IPS DF 4.7 (cell line): ENCODE data around the gene ENDOV.
A peak's percentile ranks its signal among the peaks of the same experiment; 100 is the strongest.

Experiments used
- DNase-seq: peaks from one replicate; pipeline ENCODE4 v3.0.0-alpha.2; 2013; ENCODE audit warnings: low spot score; ENCODE audit errors: extremely low read depth

ENDOV gene

GRCh38 chr17:80430446-80431245, 15.7 kb downstream of the ENDOV start:
- DNase-seq = no peak

- DNase-seq = no peak
Observed at GRCh38 chr17:80431246-80432195, 16.6 kb downstream of the ENDOV start.

GRCh38 chr17:80432350-80432955, 17.5 kb downstream of the ENDOV start:
- no peak for DNase-seq

- no peak for DNase-seq
Observed at GRCh38 chr17:80432961-80433550, 18.1 kb downstream of the ENDOV start.

- DNase-seq = no peak
Observed at GRCh38 chr17:80433916-80434666, 19.1 kb downstream of the ENDOV start.

GRCh38 chr17:80437532-80437931, 22.6 kb downstream of the ENDOV start:
- no peak for DNase-seq

- no peak for DNase-seq
Observed at GRCh38 chr17:80438806-80439205, 23.8 kb downstream of the ENDOV start.

- no peak for DNase-seq
Observed at GRCh38 chr17:80439499-80439898, 24.5 kb downstream of the ENDOV start.

- DNase-seq = peak; percentile 25
Observed at GRCh38 chr17:80441133-80441578, 26.2 kb downstream of the ENDOV start.

GRCh38 chr17:80441598-80442322, 26.8 kb downstream of the ENDOV start:
- no peak for DNase-seq

GRCh38 chr17:80442323-80442659, 27.3 kb downstream of the ENDOV start:
- DNase-seq = no peak

- DNase-seq = no peak
Observed at GRCh38 chr17:80442764-80443163, 27.8 kb downstream of the ENDOV start.

GRCh38 chr17:80443498-80443897, 28.5 kb downstream of the ENDOV start:
- no peak for DNase-seq

- no peak for DNase-seq
Observed at GRCh38 chr17:80443916-80444643, 29.1 kb downstream of the ENDOV start.

- no peak for DNase-seq
Observed at GRCh38 chr17:80444644-80444979, 29.6 kb downstream of the ENDOV start.

- no peak for DNase-seq
Observed at GRCh38 chr17:80445007-80445725, 30.2 kb downstream of the ENDOV start.

GRCh38 chr17:80445726-80446110, 30.8 kb downstream of the ENDOV start:
- DNase-seq = no peak

GRCh38 chr17:80446645-80447405, 31.9 kb downstream of the ENDOV start:
- DNase-seq = no peak
